Fibroblast of skin of left biceps (primary cell): Measurements from ENCODE around the gene KCNK5.

ENCODE experiments used
- DNase-seq, 2 experiments: peaks; one replicate each; pipeline ENCODE4 v3.0.0-alpha.2; 2013; ENCODE audit warnings: low read depth in 2 of 2

The KCNK5 gene

GRCh38 chr6:39197922-39198500 is 31.3 kb downstream of the KCNK5 start:
- no peak for DNase-seq

DNA sequence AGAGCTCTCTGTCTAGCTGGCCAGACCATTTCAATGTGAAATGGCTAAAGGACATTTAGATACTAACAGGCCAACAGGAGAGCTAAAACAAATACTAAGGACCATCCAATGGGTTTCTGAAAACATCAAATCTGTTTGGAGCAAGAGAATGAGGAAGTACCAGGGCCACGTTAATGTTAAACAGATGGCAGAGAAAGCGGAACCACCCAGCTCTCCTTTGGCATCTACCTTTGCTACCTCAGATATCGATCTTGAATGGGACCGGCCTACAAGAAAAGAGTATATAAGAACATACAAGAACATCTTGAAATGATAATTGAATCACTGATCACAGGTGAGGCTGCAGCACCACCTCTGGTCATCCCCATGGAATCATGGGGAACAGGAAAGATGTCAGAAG is 31.8 kb downstream of the KCNK5 start:
- DNase-seq, result no peak

- DNase-seq, result no peak
These were observed 32.6 kb downstream of the KCNK5 start for GRCh38 chr6:39196673-39197091.

GRCh38 chr6:39195792-39196385 is 33.4 kb downstream of the KCNK5 start:
- DNase-seq, result no peak

GRCh38 chr6:39194466-39194865 is 34.8 kb downstream of the KCNK5 start:
- DNase-seq, result no peak

- DNase-seq, result no peak
These were observed 36.0 kb downstream of the KCNK5 start for GRCh38 chr6:39193201-39193791.

DNA sequence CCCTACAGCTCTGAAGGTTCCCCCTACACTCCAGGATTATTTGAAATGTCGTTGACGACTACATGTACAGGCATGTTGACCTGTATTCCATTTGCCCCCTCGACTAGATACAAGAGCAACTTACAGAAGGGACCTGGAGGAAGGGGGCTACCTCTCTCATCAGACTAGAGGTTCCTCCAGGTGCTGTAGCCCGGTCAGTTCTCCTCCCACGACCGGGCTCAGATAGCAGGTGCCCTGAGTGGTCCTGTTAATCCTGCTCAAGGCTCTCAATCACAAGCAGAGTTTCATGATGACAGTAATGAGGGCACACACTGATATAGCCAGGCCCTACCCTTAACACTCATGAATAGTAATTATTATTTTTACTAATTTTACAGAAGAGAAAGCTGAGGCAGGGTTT is 36.5 kb downstream of the KCNK5 start:
- no peak for DNase-seq

- no peak for DNase-seq
These were observed 37.9 kb downstream of the KCNK5 start for GRCh38 chr6:39191236-39191930.

- DNase-seq, result no peak
These were observed 38.6 kb downstream of the KCNK5 start for GRCh38 chr6:39190545-39191235.

GRCh38 chr6:39189915-39190544 is 39.2 kb downstream of the KCNK5 start:
- DNase-seq, result no peak

DNA sequence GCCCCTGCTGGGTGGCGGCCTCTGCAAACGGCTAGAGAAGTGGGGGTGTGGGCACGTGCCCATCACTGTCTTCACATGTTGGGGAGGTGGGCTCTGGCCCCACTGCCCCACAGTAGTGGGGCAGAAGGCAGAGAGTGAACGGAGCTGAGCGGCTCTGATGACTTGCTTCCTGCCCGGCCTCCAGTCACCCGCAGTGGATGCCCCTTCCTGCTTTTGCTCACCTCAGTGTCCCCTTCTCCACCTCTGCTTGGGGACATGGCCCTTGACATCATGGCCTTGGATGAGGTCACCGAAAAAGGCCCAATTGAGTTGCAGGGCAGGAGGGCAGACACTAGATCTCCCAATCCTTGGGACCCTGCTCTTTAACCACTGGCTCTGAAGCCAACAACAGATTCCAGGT is 40.1 kb downstream of the KCNK5 start:
- DNase-seq, result no peak

DNA sequence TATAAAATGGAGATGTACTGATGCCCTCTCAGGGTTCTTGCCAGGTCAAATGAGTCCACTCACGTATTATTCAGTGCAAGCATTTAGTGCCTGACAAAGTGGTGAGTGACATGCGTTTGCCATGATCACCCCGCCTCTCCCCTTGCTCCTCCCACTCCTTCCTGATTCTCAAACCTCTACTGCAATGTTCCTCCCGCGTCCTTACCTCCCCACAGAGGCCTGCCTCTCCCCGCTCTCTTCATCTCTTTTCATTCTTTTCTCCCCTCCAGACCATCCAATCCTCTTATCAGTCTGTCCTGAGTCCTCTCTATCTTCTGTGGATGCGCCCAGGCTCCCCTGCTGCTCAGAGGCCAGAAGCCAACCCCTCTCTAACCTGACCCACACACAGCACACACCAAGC is 40.7 kb downstream of the KCNK5 start:
- no peak for DNase-seq

DNA sequence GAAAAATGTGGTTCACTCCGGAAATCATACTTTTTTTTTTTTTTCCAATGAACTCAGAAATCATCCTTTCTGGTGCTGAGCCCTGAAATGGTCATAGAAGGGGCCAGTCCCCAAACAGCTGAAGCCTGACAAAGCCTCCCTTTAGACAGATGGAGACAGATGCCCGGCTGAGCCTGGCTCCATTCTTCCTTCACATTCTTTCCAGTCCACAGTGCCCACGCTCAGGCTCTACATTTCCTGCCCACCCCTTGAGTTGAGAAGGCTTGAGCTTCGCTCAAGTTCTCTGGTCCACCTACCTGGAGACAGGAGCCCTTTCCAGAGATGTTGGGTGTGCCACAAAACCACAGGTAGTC is 41.2 kb downstream of the KCNK5 start:
- DNase-seq, result no peak

DNA sequence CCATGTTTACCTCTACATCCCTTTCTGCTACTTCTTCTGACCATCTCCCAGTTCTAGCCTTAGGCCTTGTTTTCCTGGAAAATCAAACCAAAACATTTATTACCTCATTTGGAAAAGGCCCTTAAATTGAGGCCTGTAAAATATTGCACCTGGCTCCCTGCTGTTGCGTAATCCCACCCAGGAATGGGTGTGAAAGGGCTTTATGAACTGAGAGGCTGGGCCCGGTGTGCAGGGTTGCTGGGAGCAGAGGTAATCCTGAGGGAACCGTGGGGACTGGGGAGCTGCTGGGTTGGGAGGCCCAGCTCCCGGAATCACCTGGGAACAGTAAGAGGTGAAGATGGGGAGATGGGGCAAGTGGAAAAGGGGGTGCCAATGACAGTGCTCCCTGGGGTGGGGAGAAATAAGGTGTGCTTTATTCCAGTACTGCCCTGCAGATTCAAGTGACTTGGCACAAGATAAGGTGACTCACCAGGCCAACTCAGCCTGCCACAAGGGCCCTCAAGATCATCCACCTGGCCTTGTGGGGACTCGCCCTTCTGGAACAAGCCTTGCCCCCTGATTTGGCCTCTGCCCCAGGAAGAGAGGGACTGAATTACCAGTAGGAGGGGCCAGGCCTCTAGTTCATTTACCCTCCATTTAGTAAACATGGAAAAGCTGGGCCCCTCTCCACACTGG is 44.2 kb downstream of the KCNK5 start:
- DNase-seq, result no peak

DNA sequence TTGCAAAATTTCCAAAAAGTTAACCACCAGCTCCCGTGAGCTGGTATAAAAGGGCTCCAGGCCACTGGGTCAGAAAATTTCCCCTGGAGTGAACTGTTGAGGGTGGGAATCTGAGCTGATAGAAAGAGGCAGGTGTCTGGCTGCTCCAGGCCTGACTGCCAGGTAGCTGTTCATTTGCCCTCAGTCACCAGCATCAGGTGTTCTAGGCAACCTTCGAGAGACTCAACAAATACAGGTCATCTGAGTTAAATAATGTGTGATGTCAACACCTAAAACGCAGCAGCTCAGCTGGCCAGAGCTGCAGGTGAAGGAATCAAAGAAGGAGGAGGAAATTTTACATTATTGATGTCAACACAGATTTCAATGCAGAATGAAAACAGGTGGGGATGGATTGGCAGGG is 46.7 kb downstream of the KCNK5 start:
- no peak for DNase-seq

DNA sequence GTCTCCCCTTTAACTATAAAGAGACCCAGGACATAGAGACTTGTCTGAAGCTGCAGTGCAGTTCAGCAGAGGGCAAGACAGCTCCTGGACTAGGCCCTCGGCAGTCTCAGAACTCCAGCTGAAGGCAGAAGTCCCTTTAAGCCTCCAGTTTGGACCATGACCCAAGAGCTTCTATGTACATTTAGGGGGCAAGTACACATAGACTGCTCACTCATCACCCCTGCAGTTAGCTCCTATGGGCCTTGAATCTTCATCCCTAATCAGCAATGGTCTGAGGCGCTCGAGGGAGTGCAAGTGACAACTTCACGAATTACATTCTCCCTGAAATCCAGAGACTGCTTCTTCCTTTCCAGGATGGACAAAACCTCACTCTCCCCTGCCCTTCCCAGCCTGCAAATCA is 47.4 kb downstream of the KCNK5 start:
- DNase-seq, result no peak

- no peak for DNase-seq
These were observed 47.9 kb downstream of the KCNK5 start for GRCh38 chr6:39181333-39181732.

- no peak for DNase-seq
These were observed 50.5 kb downstream of the KCNK5 start for GRCh38 chr6:39178804-39179203.

GRCh38 chr6:39178235-39178634 is 51.0 kb downstream of the KCNK5 start:
- DNase-seq, result no peak

- DNase-seq, result no peak
These were observed 52.1 kb downstream of the KCNK5 start for GRCh38 chr6:39177130-39177529.

DNA sequence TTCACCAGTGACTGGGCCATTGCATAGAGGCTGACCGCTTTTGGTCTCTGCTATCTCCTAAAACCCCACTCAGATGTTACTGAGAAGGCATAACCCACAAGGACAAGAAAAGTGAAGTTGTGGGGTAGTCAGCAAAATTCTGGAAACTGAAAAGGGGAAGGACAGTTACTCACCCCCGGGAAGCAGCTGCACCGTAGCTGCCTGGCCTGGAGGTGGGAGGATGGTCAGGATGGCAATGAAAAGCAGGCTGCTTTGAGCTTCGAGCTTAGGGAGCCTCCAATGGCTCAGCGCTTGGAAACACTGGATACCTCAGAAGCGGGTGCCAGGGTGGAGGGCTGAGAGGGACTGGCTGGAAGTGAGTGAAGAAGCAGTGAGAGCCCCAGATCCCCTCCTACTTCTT is 56.0 kb downstream of the KCNK5 start:
- no peak for DNase-seq

- no peak for DNase-seq
These were observed 56.9 kb downstream of the KCNK5 start for GRCh38 chr6:39172377-39172757.
